ENCODE data around the gene RXFP4. TPM values are rescaled to one million over a fixed set of nuclear protein-coding genes. Genes with fewer than 3 reads are reported as not detected.

Gene RXFP4
- total and polyA plus RNA-seq, 7 experiments from 2014 or later = 0.60 to 1.3 TPM; not detected in 5

- Histone ChIP-seq H3K27me3 (ENCODE audit: control insufficient read depth in 2 of 2, insufficient read depth in 2 of 2, low read length in 2 of 2) (no peaks in the 10 kb centered on the region), H3K36me3 (ENCODE audit: control insufficient read depth in 2 of 3, insufficient read depth in 3 of 3, low read length in 3 of 3) (peaks cover 13 to 49% (median 15%) of the 10 kb centered on the region in 3 experiments), H3K4me3 (ENCODE audit: low read length) (no peak overlapping the region), H3K27ac (ENCODE audit: low read depth, low read length) (peak overlapping the region; percentile 65), H3K9me3 (ENCODE audit: control insufficient read depth in 2 of 3, low read length in 3 of 3) (no peaks in the 10 kb centered on the region), H3K4me1 (ENCODE audit: control insufficient read depth in 2 of 2, insufficient read depth in 2 of 2, low read length in 2 of 2) (peaks cover 20 to 27% of the 10 kb centered on the region in 2 donors)
- DNase-seq (no peak), ATAC-seq (no peak)
- ChIA-PET CTCF (interaction anchor here (1.0 kb wide), 1 partner anchor 43 kb away, joined by 6 read pairs; no protein-coding TSS in a partner anchor), POLR2A (interaction anchor here (1.0 to 5.1 kb wide), 6 partner anchors 13 to 70 kb away, joined by 3 to 66 read pairs (median 10); partner anchors contain the start of genes ARHGEF2 and KHDC4)
- H3K27ac Mint-ChIP-seq = peak overlapping the region; percentile 81 to 99 (median 89)
- peaks cover 28 to 54% (median 41%) of the 10 kb centered on the region in 7 donors for H3K4me1 Mint-ChIP-seq
- no peaks in the 10 kb centered on the region for H3K27me3 Mint-ChIP-seq
- intact Hi-C loops (cut with micrococcal nuclease) = loop anchor here (1.0 to 2.0 kb wide), 3 partner anchors 8 to 30 kb away; partner anchors contain the start of gene KHDC4 (in 2 of the 2)
- H3K4me3 Mint-ChIP-seq = peak overlapping the region in 9 of 10 donors; percentile 16 to 87 (median 63)
- H3K9me3 Mint-ChIP-seq = no peaks in the 10 kb centered on the region
- peaks cover 0 to 24% (median 5%) of the 10 kb centered on the region in 5 donors for H3K36me3 Mint-ChIP-seq
These were observed 5.3 kb downstream of the RXFP4 start for GRCh38 chr1:155946633-155947219.

- Histone ChIP-seq H3K27ac (ENCODE audit: low read depth, low read length) (peak overlapping the region; percentile 65), H3K36me3 (ENCODE audit: control insufficient read depth in 2 of 3, insufficient read depth in 3 of 3, low read length in 3 of 3) (peaks cover 13 to 54% (median 21%) of the 10 kb centered on the region in 3 experiments), H3K4me3 (ENCODE audit: low read length) (no peak overlapping the region), H3K4me1 (ENCODE audit: control insufficient read depth in 2 of 2, insufficient read depth in 2 of 2, low read length in 2 of 2) (peaks cover 20 to 26% of the 10 kb centered on the region in 2 donors), H3K27me3 (ENCODE audit: control insufficient read depth in 2 of 2, insufficient read depth in 2 of 2, low read length in 2 of 2) (no peaks in the 10 kb centered on the region), H3K9me3 (ENCODE audit: control insufficient read depth in 2 of 3, low read length in 3 of 3) (no peaks in the 10 kb centered on the region)
- ChIA-PET CTCF (no interaction called here), POLR2A (interaction anchor here (0.6 to 2.0 kb wide), 3 partner anchors 10 to 48 kb away, joined by 3 to 5 read pairs (median 4); no protein-coding TSS in a partner anchor)
- Mint-ChIP-seq H3K27me3 (no peaks in the 10 kb centered on the region), H3K4me3 (peak overlapping the region in 2 of 10 donors; percentile 11 to 63), H3K4me1 (peaks cover 25 to 49% (median 36%) of the 10 kb centered on the region in 7 donors), H3K9me3 (no peaks in the 10 kb centered on the region), H3K27ac (peak overlapping the region; percentile 81 to 99 (median 89)), H3K36me3 (peaks cover 0 to 27% (median 5%) of the 10 kb centered on the region in 5 donors)
- no peak for DNase-seq
- no peak for ATAC-seq
- intact Hi-C loops (cut with micrococcal nuclease) = loop anchor here in 1 of 2 donors (2.0 kb wide), 1 partner anchor 30 kb away; no protein-coding TSS in a partner anchor
These were observed 5.9 kb downstream of the RXFP4 start for GRCh38 chr1:155947292-155947691.

GRCh38 chr1:155947741-155948140, 6.3 kb downstream of the RXFP4 start:
- H3K4me1 ChIP-seq (ENCODE audit: control insufficient read depth in 2 of 2, insufficient read depth in 2 of 2, low read length in 2 of 2) = peaks cover 20 to 26% of the 10 kb centered on the region in 2 donors

GRCh38 chr1:155950829-155951228, 9.4 kb downstream of the RXFP4 start:
- peaks cover 13 to 22% (median 15%) of the 10 kb centered on the region in 7 donors for H3K4me1 Mint-ChIP-seq
- POLR2A ChIA-PET = interaction anchor here (0.6 to 1.9 kb wide), 4 partner anchors 9 to 17 kb away, joined by 3 to 8 read pairs (median 4); no protein-coding TSS in a partner anchor
- H3K4me3 ChIP-seq (ENCODE audit: low read length) = no peak overlapping the region

More at GRCh38 chr1:155947741-155948140, 6.3 kb downstream of the RXFP4 start:
- Mint-ChIP-seq H3K27me3 (no peaks in the 10 kb centered on the region), H3K9me3 (no peaks in the 10 kb centered on the region), H3K4me3 (no peak overlapping the region), H3K4me1 (peaks cover 21 to 46% (median 33%) of the 10 kb centered on the region in 7 donors), H3K36me3 (peaks cover 0 to 29% (median 7%) of the 10 kb centered on the region in 5 donors), H3K27ac (peak overlapping the region in 5 of 9 donors; percentile 45 to 96 (median 55))
- H3K27me3 ChIP-seq (ENCODE audit: control insufficient read depth in 2 of 2, insufficient read depth in 2 of 2, low read length in 2 of 2) = no peaks in the 10 kb centered on the region
- H3K36me3 ChIP-seq (ENCODE audit: control insufficient read depth in 2 of 3, insufficient read depth in 3 of 3, low read length in 3 of 3) = peaks cover 18 to 59% (median 22%) of the 10 kb centered on the region in 3 experiments
- H3K27ac ChIP-seq (ENCODE audit: low read depth, low read length) = peak overlapping the region; percentile 65
- DNase-seq (no peak), ATAC-seq (no peak)
- no peaks in the 10 kb centered on the region for H3K9me3 ChIP-seq (ENCODE audit: control insufficient read depth in 2 of 3, low read length in 3 of 3)
- ChIA-PET POLR2A (interaction anchor here (0.6 to 2.0 kb wide), 4 partner anchors 9 to 47 kb away, joined by 3 to 5 read pairs (median 4); no protein-coding TSS in a partner anchor), CTCF (interaction anchor here (0.9 kb wide), 1 partner anchor 26 kb away, joined by 3 read pairs; no protein-coding TSS in a partner anchor)
- no peak overlapping the region for H3K4me3 ChIP-seq (ENCODE audit: low read length)
- intact Hi-C loops (cut with micrococcal nuclease) = loop anchor here in 1 of 2 donors (2.0 kb wide), 1 partner anchor 29 kb away; no protein-coding TSS in a partner anchor

GRCh38 chr1:155951753-155952504, 10.5 kb downstream of the RXFP4 start:
- peaks cover 2 to 11% (median 4%) of the 10 kb centered on the region in 7 donors for H3K4me1 Mint-ChIP-seq
- intact Hi-C loops (cut with micrococcal nuclease) = no loop called here
- no peak for ATAC-seq
- H3K27me3 Mint-ChIP-seq = no peaks in the 10 kb centered on the region
- Histone ChIP-seq H3K4me1 (ENCODE audit: control insufficient read depth in 2 of 2, insufficient read depth in 2 of 2, low read length in 2 of 2) (peaks cover 0 to 3% of the 10 kb centered on the region in 2 donors), H3K4me3 (ENCODE audit: low read length) (no peak overlapping the region), H3K27me3 (ENCODE audit: control insufficient read depth in 2 of 2, insufficient read depth in 2 of 2, low read length in 2 of 2) (no peaks in the 10 kb centered on the region), H3K27ac (ENCODE audit: low read depth, low read length) (peak overlapping the region; percentile 44), H3K9me3 (ENCODE audit: control insufficient read depth in 2 of 3, low read length in 3 of 3) (no peaks in the 10 kb centered on the region), H3K36me3 (ENCODE audit: control insufficient read depth in 2 of 3, insufficient read depth in 3 of 3, low read length in 3 of 3) (peaks cover 32 to 94% (median 33%) of the 10 kb centered on the region in 3 experiments)
- H3K4me3 Mint-ChIP-seq = no peak overlapping the region
- ChIA-PET POLR2A (interaction anchor here (1.2 to 1.9 kb wide), 4 partner anchors 10 to 25 kb away, joined by 3 to 8 read pairs (median 4); no protein-coding TSS in a partner anchor), CTCF (no interaction called here)
- peaks cover 7 to 36% (median 12%) of the 10 kb centered on the region in 5 donors for H3K36me3 Mint-ChIP-seq
- no peaks in the 10 kb centered on the region for H3K9me3 Mint-ChIP-seq
- no peak for DNase-seq
- peak overlapping the region in 5 of 9 donors; percentile 8 to 86 (median 52) for H3K27ac Mint-ChIP-seq

More at GRCh38 chr1:155950829-155951228, 9.4 kb downstream of the RXFP4 start:
- ATAC-seq (no peak), DNase-seq (no peak)
- peaks cover 7 to 42% (median 12%) of the 10 kb centered on the region in 5 donors for H3K36me3 Mint-ChIP-seq
- Histone ChIP-seq H3K27ac (ENCODE audit: low read depth, low read length) (no peak overlapping the region), H3K9me3 (ENCODE audit: control insufficient read depth in 2 of 3, low read length in 3 of 3) (no peaks in the 10 kb centered on the region), H3K36me3 (ENCODE audit: control insufficient read depth in 2 of 3, insufficient read depth in 3 of 3, low read length in 3 of 3) (peaks cover 31 to 89% (median 32%) of the 10 kb centered on the region in 3 experiments), H3K4me1 (ENCODE audit: control insufficient read depth in 2 of 2, insufficient read depth in 2 of 2, low read length in 2 of 2) (peaks cover 10 to 14% of the 10 kb centered on the region in 2 donors), H3K27me3 (ENCODE audit: control insufficient read depth in 2 of 2, insufficient read depth in 2 of 2, low read length in 2 of 2) (no peaks in the 10 kb centered on the region)
- H3K9me3 Mint-ChIP-seq = no peaks in the 10 kb centered on the region
- no peak overlapping the region for H3K4me3 Mint-ChIP-seq
- no peak overlapping the region for H3K27ac Mint-ChIP-seq
- intact Hi-C loops (cut with micrococcal nuclease) = no loop called here
- H3K27me3 Mint-ChIP-seq = no peaks in the 10 kb centered on the region
- CTCF ChIA-PET = no interaction called here

GRCh38 chr1:155952505-155952890, 11.1 kb downstream of the RXFP4 start:
- peak overlapping the region; percentile 44 for H3K27ac ChIP-seq (ENCODE audit: low read depth, low read length)
- Mint-ChIP-seq H3K9me3 (no peaks in the 10 kb centered on the region), H3K36me3 (peaks cover 12 to 38% (median 15%) of the 10 kb centered on the region in 5 donors), H3K27me3 (no peaks in the 10 kb centered on the region), H3K27ac (peak overlapping the region in 2 of 9 donors; percentile 14 to 83), H3K4me3 (no peak overlapping the region), H3K4me1 (peaks cover 0 to 13% (median 2%) of the 10 kb centered on the region in 7 donors)
- H3K27me3 ChIP-seq (ENCODE audit: control insufficient read depth in 2 of 2, insufficient read depth in 2 of 2, low read length in 2 of 2) = no peaks in the 10 kb centered on the region
- CTCF ChIA-PET = no interaction called here
- no peak overlapping the region for H3K4me3 ChIP-seq (ENCODE audit: low read length)
- H3K4me1 ChIP-seq (ENCODE audit: control insufficient read depth in 2 of 2, insufficient read depth in 2 of 2, low read length in 2 of 2) = no peaks in the 10 kb centered on the region
- ATAC-seq (no peak), DNase-seq (no peak)
- peaks cover 35 to 94% (median 38%) of the 10 kb centered on the region in 3 experiments for H3K36me3 ChIP-seq (ENCODE audit: control insufficient read depth in 2 of 3, insufficient read depth in 3 of 3, low read length in 3 of 3)
- intact Hi-C loops (cut with micrococcal nuclease) = no loop called here
- no peaks in the 10 kb centered on the region for H3K9me3 ChIP-seq (ENCODE audit: control insufficient read depth in 2 of 3, low read length in 3 of 3)
- POLR2A ChIA-PET = interaction anchor here (1.5 kb wide), 1 partner anchor 24 kb away, joined by 4 read pairs; no protein-coding TSS in a partner anchor
